NCI-H526 (cell line): ENCODE measurements around the gene UBR3.
"Not testable (repeated sequence)": the region's sequence is repeated elsewhere in the genome, so short reads cannot be mapped to it uniquely, and the experiment has no call there.

Experiments
- DNase-seq, 2 experiments: peaks; one replicate each; lab custom pipeline; 2025; lab: John Stamatoyannopoulos, UW

Gene UBR3

DNA sequence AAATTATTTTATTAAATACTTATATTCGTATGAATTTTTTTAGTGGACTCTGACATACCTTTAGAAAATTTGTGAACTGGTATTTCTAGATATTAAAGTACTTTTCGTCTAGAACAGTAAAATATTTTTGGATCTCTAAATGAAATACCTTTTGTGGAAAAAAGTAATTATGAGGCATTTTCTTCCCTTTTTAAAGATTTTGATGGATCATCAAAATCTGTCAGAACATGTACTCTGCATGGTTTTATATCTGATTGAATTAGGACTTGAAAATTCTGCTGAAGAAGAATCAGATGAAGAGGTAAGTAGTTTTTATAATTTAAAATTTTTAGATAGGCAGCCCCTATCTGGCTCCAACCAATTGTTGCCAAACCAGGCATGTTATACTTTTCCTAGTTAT lies 118.8 kb downstream of the UBR3 start:
- DNase-seq, result no peak

DNA sequence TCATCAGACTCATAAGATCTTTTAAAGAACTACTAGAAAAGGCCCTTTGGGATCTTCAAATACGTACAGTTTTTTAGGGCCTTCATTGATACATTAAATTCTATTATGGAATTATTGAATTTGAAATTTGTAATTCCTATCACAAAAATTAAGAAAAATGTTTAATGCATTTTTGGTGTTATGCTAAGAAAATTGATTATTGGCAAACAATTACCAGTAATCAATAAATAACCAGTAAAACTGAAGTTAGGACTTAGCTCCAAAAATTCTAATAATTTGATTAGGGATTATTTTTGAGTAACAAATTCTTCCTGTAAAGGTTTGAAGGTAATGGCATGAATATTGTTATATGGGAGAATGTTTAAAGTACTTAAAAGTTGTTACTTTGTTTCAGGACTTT lies 119.3 kb downstream of the UBR3 start:
- DNase-seq, result no peak

DNA sequence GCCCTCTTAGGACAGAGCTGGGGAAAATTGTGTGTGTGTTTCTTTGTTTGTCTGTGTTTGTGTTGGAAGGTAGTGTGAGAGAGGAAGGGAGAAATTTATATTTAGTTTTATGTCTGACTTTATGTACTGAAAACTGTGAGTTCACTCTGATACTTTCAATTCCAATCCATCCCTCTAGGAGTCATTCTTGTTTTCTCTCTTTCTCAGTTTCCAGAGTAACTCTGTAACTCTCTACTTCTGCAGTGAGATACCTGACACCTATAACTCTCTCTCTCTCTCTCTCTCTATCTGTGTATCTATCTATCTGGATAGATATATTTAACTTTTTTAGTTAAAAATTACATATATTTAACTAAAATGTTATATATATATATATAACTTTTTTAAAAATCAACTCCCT lies 128.7 kb downstream of the UBR3 start:
- no peak for DNase-seq

DNA sequence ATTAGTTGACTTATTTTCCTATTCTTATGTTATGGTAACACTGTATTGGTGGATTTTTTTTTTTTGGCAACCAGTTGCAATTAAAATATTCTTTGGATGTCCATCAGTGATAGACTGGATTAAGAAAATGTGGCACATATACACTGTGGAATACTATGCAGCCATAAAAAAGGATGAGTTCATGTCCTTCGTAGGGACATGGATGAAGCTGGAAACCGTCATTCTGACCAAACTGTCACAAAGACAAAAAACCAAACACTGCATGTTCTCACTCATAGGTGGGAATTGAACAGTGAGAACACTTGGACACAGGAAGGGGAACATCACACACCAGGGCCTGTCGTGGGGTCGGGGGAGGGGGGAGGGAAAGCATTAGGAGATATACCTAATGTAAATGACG lies 130.0 kb downstream of the UBR3 start:
- DNase-seq, result not testable (repeated sequence)

DNA sequence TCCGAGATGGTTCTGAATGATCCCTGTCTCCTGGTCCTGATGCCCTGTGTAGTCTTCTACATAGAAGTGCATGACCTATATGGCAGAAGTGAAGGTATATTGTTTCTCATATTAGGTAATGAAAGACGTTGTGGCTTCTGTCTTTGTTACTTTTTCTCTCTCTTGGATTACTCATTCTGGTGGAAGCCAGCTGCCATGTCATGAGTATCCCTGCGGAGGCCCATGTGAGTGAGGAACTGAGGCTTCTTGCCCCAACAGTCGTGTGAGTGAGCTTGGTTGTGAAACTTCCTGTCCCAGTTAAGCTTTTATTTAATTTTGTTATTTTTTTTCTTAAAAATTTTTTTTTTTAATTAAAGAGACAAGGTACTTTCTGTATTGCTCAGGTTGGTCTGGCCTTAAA lies 134.7 kb downstream of the UBR3 start:
- DNase-seq, result no peak

DNA sequence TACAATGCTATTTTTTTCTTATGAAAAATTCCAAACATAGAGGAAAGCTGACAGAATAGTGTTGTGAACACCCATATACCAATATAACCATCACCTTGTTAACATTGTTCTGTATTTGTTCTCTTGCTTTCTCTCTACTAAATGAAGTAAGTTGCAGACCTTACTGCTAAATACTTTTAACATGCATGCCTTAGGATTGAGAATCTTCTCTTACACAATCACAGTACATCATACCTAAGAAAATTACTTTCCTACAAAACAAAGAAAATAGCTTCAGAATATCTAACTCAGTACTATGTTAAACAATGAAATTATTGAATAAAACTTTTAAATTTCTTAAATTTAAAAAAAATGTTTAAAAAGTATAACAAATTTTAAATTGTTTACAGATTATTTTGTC lies 136.5 kb downstream of the UBR3 start:
- no peak for DNase-seq

DNA sequence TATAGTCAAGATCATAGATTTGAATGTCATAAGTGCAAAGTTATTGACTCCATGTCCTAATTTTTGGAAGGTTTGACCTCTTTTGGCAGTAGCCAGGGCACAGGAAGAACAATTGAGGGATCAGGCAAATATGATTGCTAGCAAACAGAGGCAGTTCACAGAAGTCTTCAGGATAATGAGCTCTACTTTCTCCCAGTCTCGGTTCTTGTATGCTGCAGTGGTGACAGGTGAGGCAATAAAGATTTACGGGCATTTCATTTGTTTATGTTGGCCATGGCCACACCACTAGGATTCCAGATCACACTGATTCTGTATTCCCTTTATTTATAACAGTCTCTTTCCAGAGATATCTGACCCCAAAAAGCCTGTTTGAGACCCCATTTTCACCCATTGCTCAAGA lies 137.5 kb downstream of the UBR3 start:
- DNase-seq, result peak in 1 of 2 experiments; percentile 4

DNA sequence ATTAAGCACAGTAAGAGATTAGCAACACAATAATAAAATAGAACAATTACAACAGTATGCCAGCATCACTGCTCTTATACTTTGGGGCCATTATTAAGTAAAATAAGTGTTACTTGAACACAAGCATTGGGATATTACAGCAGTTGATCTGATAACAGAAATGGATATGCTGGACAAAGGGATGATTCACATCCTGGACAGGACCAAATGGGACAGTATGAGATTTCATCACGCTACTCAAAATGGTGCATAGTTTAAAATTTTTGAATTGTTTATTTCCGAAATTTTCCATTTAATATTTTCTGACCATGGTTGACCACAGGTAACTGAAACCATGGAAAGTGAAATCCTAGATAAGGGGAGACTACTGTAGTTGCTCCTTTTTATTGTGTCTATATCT lies 138.2 kb downstream of the UBR3 start:
- DNase-seq, result no peak

DNA sequence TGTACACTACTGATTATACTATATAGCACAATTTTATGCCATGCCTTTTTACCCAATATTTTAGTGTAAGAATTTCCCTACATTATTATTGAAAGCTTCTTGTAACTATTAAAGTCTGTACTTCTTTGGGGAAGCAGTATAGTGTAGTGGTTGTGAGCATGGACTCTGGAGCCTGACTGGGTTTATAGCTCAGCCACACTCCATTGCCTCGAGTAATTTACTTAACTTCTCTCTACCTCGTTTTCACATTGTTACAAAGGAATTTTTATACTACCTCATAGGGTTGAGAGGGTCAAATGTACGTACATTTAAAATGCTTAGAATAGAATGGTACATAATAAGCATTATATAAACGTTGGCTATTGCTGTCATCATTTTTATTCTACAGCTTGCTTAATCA lies 139.2 kb downstream of the UBR3 start:
- no peak for DNase-seq

DNA sequence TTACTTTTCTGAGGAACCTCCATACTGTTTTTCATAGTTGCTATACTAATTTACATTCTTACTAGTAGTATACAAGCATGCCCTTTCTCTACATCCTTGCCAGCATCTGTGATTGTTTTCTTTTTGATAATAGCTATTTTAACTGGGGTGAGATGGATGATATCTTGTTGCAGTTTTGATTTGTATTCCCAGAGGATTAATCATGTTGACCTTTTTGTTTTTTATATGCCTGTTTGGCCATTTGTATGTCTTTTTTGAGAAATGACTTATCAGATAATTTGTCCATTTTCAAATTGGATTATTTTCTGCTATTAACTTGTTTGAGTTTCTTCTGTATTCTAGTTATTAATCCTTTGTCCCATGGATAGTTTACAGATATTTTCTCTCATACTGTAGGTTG lies 141.5 kb downstream of the UBR3 start:
- DNase-seq, result no peak

DNA sequence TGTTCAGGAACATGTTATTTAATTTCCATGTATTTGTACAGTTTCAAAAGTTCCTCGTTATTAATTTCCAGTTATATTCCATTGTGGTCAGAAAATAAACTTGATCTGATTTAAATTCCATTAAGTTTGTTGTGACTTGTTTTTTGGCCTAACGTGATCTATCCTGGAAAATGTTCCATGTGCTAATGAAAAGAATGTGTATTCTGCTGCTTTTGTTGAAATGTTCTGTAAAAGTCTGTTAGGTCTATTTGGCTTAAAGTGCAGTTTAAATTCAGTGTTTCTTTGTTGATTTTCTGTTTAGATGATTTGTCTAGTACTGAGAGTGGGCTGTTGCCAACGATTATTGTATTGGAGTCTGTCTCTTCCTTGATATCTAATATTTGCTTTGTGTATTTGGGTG lies 148.0 kb downstream of the UBR3 start:
- DNase-seq, result no peak

DNA sequence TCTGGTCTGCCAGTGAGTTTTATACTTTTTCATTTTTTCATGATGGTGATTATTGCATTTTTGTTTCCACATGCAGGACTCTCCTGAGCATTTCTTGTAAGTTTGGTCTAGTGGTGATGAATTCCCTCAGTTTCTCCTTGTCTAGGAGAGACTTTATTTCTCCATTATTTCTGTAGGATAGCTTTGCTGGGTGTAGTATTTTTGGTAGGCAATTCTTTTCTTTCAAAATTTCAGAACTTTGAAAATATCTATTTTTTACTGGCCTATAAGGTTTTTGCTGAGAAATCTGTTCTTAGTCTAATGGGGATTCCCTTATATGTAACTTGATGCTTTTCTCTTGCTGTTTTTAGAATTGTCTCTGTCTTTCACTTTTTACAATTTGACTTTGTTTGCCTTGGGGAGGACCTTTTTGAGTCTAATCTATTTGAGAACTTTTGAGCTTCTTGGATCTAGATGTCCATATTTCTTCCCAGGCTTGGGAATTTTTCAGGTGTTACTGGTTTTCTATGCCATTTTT lies 149.1 kb downstream of the UBR3 start:
- no peak for DNase-seq

DNA sequence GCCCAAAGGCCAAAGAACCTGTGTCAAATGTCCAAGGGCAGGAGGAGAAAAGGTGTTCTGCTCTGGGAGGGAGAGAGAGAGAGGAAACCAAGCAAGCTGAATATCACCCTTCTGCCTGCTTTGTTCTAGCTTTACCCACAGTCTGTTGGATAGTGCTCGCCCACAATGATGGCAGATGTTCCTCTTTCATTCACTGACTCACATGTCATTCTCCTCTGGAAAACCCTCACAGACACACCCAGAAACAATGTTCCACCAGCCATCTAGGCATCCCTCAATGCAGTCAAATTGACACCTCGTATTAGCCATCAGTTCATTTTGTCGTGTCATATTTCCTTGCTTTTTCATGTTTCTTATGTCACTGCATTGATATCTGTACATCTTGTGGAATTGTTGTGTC lies 150.3 kb downstream of the UBR3 start:
- DNase-seq, result no peak

DNA sequence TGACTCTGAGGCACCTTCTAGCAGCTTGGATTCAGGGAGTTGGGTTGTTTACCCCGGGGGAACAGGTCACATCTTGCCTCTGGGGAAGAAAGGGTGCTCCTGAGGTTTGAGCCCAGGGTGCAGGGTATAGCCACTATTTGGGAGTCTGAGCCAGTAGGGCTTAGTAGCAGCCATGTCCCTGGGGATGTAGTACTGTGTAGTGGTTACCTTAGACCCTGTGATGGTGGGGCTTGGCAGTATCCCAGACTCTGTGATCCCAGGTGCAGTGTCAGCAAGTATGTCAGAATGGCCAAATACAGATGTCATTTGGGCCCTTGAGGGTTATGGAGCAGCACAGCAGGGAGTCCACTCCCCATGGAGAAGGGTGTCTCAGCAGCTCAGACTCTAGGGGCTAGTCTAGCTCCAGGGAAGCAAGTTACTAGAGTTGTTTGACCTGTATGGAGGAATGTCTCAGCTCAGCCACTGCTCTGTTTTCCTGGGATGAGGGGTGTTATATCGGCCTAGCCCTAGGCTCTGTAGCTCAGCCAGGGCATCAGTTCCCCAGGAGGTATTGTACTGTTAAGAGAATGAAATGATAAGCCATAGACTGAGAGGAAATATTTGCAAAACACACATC lies 151.3 kb downstream of the UBR3 start:
- no peak for DNase-seq

DNA sequence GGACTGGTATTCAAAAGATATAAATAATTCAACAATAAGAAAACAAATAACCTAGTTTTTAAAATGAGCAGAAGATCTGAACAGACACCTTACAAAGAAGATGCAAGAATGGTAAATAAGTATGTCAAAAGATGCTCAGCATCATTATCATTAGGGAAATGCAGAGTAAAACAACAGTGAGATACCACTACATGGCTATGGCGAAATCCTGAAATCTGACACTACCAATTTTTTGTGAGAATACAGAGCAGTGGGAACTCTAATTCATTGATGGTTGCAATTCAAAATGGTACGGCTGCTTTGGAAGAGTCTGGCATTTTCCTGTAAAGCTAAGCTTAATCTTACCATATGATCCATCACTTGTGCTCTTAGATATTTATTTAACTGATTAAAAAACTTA lies 151.8 kb downstream of the UBR3 start:
- no peak for DNase-seq

DNA sequence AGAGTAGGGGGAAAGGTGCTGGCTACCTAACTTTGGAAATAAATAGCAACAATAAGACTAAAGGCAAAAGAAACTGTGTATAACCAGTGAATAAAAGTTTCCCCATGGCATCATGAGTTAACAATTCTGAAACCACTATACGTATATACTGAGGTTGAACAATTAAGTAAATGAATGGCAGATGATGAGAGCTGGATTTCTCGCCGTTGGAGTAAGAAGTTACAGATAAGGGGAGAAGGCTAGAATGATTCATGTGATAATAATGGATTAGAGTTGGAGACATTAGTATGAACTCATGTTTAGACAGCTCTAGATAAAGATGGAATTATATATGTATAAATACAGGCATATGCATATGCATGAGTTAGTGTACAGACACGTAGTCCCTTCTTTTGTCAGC lies 152.7 kb downstream of the UBR3 start:
- no peak for DNase-seq

DNA sequence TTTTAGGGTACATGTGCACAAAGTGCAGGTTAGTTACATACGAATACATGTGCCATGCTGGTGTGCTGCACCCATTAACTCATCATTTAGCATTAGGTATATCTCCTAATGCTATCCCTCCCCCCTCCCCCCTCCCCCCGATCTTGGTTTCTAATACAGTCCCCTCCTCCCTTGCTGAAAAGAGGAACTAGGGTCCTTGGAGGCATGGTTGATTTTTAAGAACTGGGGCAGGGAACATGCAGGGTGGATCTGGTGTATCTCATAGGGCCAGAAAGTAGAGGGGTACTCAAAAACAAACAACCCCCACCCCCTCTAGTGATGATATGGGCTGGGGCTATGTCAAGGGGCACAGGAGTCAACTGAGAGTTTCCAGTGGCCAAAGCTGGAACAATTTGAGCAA lies 153.4 kb downstream of the UBR3 start:
- no peak for DNase-seq

DNA sequence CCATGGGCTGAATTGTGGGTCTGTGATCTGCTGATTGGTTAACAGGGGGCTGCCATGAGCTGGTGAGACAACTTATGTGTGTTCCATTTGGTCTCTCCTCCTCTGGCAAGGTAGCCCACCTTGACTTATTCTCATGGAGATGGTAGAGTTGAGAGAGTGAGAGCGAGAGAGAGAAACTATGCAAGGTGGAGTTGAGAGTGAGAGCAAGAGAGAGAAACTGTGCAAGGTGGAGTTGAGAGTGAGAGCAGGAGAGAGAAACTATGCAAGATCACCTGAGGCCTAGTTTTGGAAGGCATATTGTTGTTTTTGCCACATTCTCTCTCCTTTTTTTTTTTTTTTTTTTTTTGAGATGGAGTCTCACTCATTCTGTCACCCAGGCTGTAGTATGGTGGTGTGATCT lies 155.7 kb downstream of the UBR3 start:
- no peak for DNase-seq

DNA sequence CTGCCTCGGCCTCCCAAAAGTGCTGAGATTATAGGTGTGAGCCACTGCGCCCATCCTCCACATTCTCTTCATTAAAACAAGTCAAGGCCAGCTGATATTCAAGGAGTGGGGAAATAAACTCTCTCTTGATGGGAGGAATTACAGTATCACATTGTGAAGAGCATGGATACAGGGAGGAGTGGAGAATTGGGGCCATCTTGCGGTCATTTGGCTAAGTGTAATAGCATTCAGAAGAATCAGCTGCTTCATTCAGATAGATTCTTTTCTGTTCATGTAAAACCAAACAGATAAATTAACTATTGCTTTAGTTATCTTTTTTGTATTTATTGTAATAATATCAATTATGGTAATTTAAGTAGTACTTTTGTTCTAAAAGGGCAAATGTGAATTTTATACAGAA lies 156.3 kb downstream of the UBR3 start:
- no peak for DNase-seq

DNA sequence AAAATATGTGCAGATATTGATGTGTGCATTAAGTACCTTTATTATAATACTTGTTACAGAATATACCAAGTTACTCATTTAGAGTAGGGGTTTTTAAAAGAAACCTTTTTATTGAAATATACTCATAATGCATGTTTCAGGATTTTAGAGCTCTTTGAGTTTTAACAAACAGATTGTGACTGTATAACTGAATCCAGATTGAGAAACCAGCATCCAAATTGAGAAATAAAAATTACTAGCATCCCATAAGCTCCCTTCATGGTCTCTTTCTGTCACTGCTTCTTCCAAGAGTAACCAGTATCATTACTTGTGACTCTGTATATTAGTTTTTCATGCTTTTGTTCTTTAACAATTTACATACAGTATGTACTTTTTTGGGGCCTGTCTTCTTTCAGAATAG lies 156.9 kb downstream of the UBR3 start:
- DNase-seq, result no peak

DNA sequence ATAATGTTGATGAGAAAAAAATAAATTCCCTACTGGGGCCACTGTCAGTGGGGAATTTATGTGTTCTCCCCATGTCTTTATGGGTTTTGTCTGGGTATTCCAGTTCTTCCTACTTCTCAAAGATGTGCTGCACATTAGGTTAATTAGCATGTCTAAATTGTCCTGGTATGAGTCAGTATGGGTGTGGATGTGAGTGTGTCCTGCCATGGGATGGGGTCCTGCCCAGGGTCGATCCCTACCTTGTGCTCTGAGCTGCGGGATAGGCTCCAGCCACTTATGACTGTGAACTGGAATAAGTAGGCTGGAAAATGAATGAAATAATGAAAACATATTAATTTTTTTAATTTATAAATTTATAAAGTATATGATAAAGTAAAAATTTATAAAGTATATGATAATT lies 167.5 kb downstream of the UBR3 start:
- no peak for DNase-seq

DNA sequence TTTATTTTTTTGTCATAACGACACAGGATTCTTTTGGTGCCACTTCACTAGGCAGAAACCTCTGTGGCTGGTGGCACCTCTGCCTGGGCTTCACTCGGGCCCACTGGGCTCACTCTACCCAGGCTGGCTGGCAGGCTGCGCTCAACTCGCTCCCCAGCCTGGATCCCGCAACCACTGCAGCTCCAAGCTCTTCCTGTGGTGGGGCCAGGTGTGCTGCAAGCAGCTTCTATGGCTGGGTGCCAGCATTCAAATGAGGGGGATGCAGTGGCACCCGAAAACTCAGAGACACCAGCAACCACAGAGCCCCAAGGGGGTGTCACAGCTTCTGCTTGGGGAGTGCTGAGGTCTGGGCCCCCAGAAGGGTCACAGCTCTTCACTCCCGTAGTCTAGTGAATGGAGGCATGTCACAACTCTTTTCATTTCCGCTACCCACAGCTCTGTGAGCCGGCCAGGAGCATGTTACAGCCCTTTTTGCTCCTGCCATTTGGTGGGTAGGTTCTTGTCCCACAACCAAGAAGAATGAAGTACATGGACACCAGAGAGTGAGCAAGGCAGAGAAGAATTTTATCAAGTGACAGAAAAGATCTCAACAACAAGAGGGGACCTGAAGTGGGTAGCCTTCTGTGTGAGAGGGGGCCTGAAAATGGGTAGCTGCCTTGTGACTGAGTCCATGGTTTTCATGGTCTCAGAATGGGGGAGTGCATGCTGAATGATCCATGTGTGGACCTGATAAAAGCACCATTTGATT lies 170.1 kb downstream of the UBR3 start:
- no peak for DNase-seq

DNA sequence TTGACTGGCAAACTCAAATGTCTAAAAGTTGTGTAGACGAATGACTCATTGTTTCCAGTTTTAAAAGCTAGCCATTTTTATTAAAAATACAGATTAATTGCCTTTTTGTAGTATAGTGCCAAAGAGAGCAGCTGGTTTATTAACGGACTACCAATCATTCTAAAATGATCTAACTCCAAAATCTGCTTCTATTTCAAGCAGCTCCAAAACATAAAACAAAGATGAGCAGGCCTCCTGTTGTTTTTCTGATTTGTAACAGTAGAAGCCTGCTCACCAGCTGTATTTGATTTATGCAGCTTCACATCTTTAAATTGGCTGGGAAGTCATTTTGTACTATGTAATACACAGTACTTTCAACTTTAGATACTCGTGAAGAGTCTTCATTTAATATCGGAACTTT lies 171.8 kb downstream of the UBR3 start:
- no peak for DNase-seq

DNA sequence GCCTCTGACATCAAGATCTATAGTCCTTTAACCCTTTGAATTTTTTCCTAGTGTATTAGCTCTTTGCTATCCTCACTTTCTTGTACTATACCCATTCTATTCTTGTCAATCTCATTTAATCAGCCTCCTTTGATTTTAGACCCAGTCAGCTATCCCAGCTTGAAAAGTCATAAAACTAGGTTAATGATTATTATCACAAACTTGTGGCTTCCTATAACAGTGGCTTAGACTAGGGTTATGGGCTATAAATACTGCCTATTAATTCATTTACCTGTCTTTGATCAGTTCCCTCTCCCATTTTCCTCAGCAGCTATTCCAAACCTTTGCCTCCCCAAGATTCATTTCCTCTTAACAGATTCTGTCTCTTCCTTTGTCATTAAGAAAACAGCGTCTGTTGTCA lies 174.8 kb downstream of the UBR3 start:
- no peak for DNase-seq
